Kidney tubule cell (primary cell): Measurements from ENCODE around the gene RAD23A.
"Not testable (repeated sequence)": the region's sequence is repeated elsewhere in the genome, so short reads cannot be mapped to it uniquely, and the experiment has no call there.

Experiments used
- DNase-seq: peaks from one replicate; pipeline ENCODE4 v3.0.0-alpha.2; 2018; ENCODE audit warnings: low spot score

Gene RAD23A

GRCh38 chr19:12937927-12938778, 7.5 kb upstream of the RAD23A start, which contains the start of gene CALR:
Gene CALR (plus strand): TSS chr19:12938609. CDS start chr19:12938680, 71 bp downstream.
- peak; percentile 99 for DNase-seq

GRCh38 chr19:12938779-12939601, 6.7 kb upstream of the RAD23A start:
- peak; percentile 42 for DNase-seq

GRCh38 chr19:12939975-12940423, 5.7 kb upstream of the RAD23A start:
- no peak for DNase-seq

- no peak for DNase-seq
Observed at GRCh38 chr19:12940897-12941296, 4.8 kb upstream of the RAD23A start.

GRCh38 chr19:12943437-12944044, 2.1 kb upstream of the RAD23A start:
- DNase-seq = no peak

DNA sequence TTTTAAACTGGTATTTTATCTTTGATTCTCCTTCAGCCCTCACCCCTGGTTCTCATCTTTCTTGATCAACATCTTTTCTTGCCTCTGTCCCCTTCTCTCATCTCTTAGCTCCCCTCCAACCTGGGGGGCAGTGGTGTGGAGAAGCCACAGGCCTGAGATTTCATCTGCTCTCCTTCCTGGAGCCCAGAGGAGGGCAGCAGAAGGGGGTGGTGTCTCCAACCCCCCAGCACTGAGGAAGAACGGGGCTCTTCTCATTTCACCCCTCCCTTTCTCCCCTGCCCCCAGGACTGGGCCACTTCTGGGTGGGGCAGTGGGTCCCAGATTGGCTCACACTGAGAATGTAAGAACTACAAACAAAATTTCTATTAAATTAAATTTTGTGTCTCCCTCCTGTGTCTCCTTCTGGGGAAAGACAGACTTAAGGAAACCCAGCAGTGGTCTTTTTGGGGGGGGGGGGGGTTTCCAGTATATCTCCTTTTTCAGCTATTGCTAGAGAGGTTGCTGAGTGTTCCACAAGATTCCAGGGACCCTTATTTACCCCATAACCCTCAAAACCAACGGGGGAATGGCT, 1.5 kb upstream of the RAD23A start:
- DNase-seq = no peak

GRCh38 chr19:12946092-12946721, 545 bp downstream of the RAD23A start:
- DNase-seq = peak; percentile 79

DNA sequence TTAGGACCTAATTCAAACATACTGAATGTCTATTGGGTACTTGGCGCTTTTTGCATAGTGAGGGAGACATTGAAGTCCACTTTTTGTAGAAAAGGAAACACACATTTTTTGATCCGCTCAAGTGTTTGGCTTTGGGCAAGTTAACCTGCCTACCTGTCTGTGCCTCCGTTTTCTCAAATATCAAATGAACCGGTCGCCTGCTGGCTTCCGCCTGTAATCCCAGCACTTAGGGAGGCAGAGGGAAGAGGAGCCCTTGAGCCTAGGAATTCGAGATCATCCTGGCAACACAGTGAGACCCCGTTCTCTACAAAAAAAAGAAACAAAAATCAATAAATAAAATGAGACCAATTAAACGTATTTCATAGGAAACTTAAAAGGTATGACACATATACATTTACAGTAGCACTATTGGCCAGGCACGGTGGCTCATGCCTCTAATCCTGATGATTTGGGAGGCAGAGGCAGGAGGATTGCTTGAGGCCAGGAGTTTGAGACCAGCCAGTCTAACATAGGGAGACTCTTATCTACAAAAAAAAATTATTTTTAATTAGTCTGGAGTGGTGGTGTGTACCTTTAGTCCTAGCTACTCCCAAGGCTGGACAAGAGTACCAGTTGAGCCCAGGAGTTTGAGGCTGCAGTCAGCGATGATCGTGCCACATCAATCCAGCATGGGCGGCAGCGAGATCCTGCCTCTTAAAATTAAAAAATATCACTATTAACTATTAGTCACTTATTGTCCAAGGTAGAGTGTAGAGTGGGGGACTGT, 1.3 kb downstream of the RAD23A start:
- no peak for DNase-seq

- DNase-seq = no peak
Observed at GRCh38 chr19:12947702-12948611, 2.3 kb downstream of the RAD23A start.

GRCh38 chr19:12948612-12949362, 3.1 kb downstream of the RAD23A start:
- no peak for DNase-seq

GRCh38 chr19:12949363-12950283, 4.0 kb downstream of the RAD23A start:
- DNase-seq = no peak

- DNase-seq = not testable (repeated sequence)
Observed at GRCh38 chr19:12952050-12952449, 6.4 kb downstream of the RAD23A start.

DNA sequence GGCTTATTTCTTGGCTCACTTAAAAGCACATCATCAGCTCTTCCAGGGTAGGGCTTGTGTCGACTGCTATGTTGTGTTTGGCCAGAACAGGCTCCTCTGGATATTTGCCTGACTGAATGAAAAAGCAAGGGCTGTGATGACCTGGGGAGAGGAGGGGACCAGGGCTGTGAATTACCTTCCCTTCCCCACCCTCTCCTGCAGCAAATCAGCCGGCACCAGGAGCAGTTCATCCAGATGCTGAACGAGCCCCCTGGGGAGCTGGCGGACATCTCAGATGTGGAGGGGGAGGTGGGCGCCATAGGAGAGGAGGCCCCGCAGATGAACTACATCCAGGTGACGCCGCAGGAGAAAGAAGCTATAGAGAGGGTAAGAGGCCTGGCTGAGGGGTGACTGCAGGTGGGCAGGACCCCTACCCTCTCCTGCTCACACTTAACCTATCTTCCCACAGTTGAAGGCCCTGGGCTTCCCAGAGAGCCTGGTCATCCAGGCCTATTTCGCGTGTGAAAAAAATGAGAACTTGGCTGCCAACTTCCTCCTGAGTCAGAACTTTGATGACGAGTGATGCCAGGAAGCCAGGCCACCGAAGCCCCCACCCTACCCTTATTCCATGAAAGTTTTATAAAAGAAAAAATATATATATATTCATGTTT, 7.0 kb downstream of the RAD23A start:
- peak; percentile 42 for DNase-seq

- no peak for DNase-seq
Observed at GRCh38 chr19:12953138-12953798, 7.6 kb downstream of the RAD23A start.

GRCh38 chr19:12953799-12954611, 8.3 kb downstream of the RAD23A start:
- DNase-seq = no peak

DNA sequence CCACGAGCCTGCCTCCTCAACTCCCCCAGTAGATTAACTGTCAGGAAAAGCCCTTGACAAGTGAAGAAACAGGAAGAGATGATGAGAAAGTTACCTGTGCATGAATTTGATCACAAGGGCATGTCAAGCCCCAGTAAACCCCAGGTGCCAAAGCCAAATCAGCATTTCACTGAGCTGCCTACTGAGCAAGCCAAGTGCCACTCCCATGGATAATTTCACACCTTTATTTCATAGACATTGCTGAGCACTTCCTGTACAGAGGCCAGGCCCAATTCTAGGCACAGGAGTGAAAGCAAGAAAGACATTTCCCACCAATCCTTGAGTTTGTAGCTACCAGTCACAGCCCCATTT, 8.9 kb downstream of the RAD23A start:
- DNase-seq = peak; percentile 25
